Measurements from ENCODE around the gene IL3.

GRCh38 chr5:132022737-132023136 is 37.7 kb upstream of the IL3 start:
- TF ChIP-seq, protein P1, sequence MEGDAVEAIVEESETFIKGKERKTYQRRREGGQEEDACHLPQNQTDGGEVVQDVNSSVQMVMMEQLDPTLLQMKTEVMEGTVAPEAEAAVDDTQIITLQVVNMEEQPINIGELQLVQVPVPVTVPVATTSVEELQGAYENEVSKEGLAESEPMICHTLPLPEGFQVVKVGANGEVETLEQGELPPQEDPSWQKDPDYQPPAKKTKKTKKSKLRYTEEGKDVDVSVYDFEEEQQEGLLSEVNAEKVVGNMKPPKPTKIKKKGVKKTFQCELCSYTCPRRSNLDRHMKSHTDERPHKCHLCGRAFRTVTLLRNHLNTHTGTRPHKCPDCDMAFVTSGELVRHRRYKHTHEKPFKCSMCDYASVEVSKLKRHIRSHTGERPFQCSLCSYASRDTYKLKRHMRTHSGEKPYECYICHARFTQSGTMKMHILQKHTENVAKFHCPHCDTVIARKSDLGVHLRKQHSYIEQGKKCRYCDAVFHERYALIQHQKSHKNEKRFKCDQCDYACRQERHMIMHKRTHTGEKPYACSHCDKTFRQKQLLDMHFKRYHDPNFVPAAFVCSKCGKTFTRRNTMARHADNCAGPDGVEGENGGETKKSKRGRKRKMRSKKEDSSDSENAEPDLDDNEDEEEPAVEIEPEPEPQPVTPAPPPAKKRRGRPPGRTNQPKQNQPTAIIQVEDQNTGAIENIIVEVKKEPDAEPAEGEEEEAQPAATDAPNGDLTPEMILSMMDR (conservative IDR thresholded peaks at IDR 0.05; ENCODE audit: low read length): no peak
- no peak for TF ChIP-seq EZH2phosphoT487 (IDR thresholded peaks at IDR 0.05; ENCODE audit: borderline replicate concordance, low read depth, low read length)

Measured in OCI-LY7 (cell line).